Body of pancreas (tissue), 4 donors: Measurements from ENCODE around the gene FAU. TPM values are rescaled to one million over a fixed set of nuclear protein-coding genes. Genes with fewer than 3 reads are reported as not detected.
A peak's percentile ranks its signal among the peaks of the same experiment; 100 is the strongest.
"Not testable (repeated sequence)": the region's sequence is repeated elsewhere in the genome, so short reads cannot be mapped to it uniquely, and the experiment has no call there.

Experiments used
- ATAC-seq: fragments of 150-250 bp; one replicate; pipeline ENCODE4 v1.9.1; 2016
- DNase-seq, 4 donors: peaks; one replicate each; pipeline ENCODE4 v3.0.0-alpha.2; 2019
- H3K27ac ChIP-seq, 4 donors: fragments of 200-600 bp; sonication (generic); 1 replicate in 3 of 4; 2 replicates in 1 of 4; pipeline versions ENCODE4 v1.5.1 to v1.6.1; 2016 to 2019; ENCODE audit warnings: mild to moderate bottlenecking in 1 of 4, mixed read lengths in 1 of 4, moderate library complexity in 1 of 4
- H3K27me3 ChIP-seq, 2 donors: fragments of 200-600 bp; sonication (generic); one replicate each; pipeline ENCODE4 v1.6.0; 2016; ENCODE audit warnings: mild to moderate bottlenecking in 1 of 2
- H3K36me3 ChIP-seq, 2 donors: fragments of 200-600 bp; sonication (generic); replicated peaks in 1 of 2; 2 replicates each; pipeline ENCODE4 v1.5.1; 2016; ENCODE audit warnings: low read depth in 2 of 2; ENCODE audit not compliant: insufficient read depth in 1 of 2
- H3K4me1 ChIP-seq: fragments of 200-600 bp; sonication (generic); one replicate; pipeline ENCODE4 v1.6.0; 2016
- H3K4me3 ChIP-seq, 2 donors: fragments of 200-600 bp; sonication (generic); 1 replicate in 1 of 2; 2 replicates in 1 of 2; pipeline ENCODE4 v1.5.1; 2016 to 2019
- H3K9me3 ChIP-seq, 3 donors: fragments of 200-600 bp; sonication (generic); 1 replicate in 2 of 3; 2 replicates in 1 of 3; pipeline ENCODE4 v1.5.1; 2016
- POLR2A ChIP-seq, 3 donors: fragments of 450-650 bp; IDR thresholded peaks; one replicate each; pipeline ENCODE4 v1.6.1; 2016; ENCODE audit warnings: antibody characterized with exemption in 3 of 3, mild to moderate bottlenecking in 2 of 3
- WGBS, 2 donors: methylation state at CpG; one replicate each; pipeline ENCODE4 v1.1.5; 2017; 5-methylcytosine and 5-hydroxymethylcytosine counted together
- intact Hi-C: fragments of 100-400 bp; cut with DNase I; formaldehyde crosslinking; loops from one replicate; pipeline ENCODE4 v1.15.1; 2023
- total RNA-seq, 2 donors: library from RNA; depleted of rRNA; stranded (reverse); fragments of >200 nt; gene quantifications; one replicate each; pipeline ENCODE4 v1.1.0, GENCODE V29; 2016
- TF ChIP-seq, protein P1 (sequence below), 7 experiments: fragments of 450-650 bp in 4 of 7; fragments of 200-600 bp in 3 of 7; sonication (generic) in 3 of 7; IDR thresholded peaks; one replicate each; pipeline ENCODE4 v1.5.1; 2016 to 2019; ENCODE audit warnings: antibody characterized with exemption in 7 of 7

Gene FAU
- total RNA-seq, 2 donors from 2014 or later = 1,320 to 1,355 TPM

DNA sequence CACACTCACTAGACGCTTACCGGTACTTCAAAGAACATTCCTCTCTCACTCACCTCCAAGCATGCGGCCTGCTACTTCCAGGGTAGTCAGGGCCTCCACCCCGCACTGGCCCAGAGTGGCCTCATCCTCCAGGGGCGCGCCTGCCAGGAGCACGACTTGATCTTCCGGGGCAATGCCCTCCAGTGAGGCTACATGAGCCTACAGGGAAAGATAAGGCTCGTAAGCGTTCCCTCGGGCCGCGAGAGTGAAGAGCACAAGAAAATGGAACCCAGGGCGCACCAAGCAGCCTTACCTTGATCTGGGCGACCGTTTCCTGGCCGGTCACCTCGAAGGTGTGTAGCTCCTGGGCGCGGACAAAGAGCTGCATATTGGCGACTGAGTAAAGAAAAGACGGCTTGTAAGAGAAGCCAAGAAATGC lies 478 bp downstream of the FAU start:
- no peak for ATAC-seq
- Histone ChIP-seq H3K4me1 (peaks cover 38% of the 10 kb centered on the region), H3K4me3 (peak overlapping the region; percentile 37 to 63), H3K27me3 (no peaks in the 10 kb centered on the region), H3K9me3 (no peaks in the 10 kb centered on the region), H3K27ac (peak overlapping the region; percentile 71 to 94 (median 88)), H3K36me3 (peaks cover 0 to 15% of the 10 kb centered on the region in 2 donors)
- WGBS, 2 donors = 0% methylated on average over 13 to 22 of the region's 22 CpGs
- peak in 1 of 4 donors; percentile 37 for DNase-seq
- TF ChIP-seq, protein P1, sequence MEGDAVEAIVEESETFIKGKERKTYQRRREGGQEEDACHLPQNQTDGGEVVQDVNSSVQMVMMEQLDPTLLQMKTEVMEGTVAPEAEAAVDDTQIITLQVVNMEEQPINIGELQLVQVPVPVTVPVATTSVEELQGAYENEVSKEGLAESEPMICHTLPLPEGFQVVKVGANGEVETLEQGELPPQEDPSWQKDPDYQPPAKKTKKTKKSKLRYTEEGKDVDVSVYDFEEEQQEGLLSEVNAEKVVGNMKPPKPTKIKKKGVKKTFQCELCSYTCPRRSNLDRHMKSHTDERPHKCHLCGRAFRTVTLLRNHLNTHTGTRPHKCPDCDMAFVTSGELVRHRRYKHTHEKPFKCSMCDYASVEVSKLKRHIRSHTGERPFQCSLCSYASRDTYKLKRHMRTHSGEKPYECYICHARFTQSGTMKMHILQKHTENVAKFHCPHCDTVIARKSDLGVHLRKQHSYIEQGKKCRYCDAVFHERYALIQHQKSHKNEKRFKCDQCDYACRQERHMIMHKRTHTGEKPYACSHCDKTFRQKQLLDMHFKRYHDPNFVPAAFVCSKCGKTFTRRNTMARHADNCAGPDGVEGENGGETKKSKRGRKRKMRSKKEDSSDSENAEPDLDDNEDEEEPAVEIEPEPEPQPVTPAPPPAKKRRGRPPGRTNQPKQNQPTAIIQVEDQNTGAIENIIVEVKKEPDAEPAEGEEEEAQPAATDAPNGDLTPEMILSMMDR (IDR thresholded peaks at IDR 0.05) = no peak
- no peak for TF ChIP-seq POLR2A (IDR thresholded peaks at IDR 0.05)
- intact Hi-C loops = no loop called here

DNA sequence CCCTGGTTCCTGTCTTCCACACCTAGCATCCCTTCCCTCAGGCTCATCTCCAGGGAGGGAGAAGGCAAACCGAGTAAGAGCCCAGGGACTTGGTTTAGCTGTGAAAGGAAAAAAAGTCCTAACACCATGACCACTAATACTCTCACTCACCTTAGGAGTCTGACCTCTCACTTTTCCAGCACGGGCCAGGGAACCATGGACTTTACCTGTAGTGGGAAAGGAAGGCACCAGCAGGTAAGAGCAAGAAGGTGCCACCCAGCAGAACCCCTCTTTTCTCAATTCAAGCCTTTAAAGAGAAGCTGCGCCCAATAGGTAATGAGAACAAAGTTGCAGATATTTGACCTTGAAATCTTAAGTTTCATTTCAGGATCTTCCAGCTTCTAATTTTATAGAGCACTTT lies 1.1 kb downstream of the FAU start:
- peaks cover 0 to 12% of the 10 kb centered on the region in 2 donors for H3K36me3 ChIP-seq
- WGBS, 2 donors = 40 to 48% methylated on average over 3 of the region's 3 CpGs

DNA sequence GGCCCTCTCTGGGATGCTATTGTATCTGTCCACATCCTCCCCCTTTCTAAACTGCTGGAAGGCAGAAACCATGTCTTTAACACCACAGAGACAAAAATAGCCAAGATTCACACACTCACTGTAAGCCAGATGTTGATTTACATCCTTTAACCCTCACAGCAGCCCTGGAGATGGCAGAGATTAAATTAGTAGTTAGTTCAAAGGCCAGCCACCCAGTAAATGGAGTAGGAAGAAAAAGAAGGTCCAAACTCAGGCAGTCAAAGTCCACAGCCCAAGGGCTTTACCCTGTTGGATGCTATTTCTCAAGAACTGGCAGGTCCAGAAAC lies 2.3 kb downstream of the FAU start:
- ATAC-seq (no peak), DNase-seq (peak in 1 of 4 donors; percentile 0)
- no peaks in the 10 kb centered on the region for H3K9me3 ChIP-seq
- no peak overlapping the region for H3K27ac ChIP-seq
- no peak for TF ChIP-seq POLR2A (IDR thresholded peaks at IDR 0.05)
- TF ChIP-seq, protein P1 (IDR thresholded peaks at IDR 0.05) = no peak
- no peak overlapping the region for H3K4me3 ChIP-seq
- intact Hi-C loops = no loop called here
- no peaks in the 10 kb centered on the region for H3K27me3 ChIP-seq
- peaks cover 0 to 7% of the 10 kb centered on the region in 2 donors for H3K36me3 ChIP-seq
- peaks cover 56% of the 10 kb centered on the region for H3K4me1 ChIP-seq

More for the DNA sequence above, 1.1 kb downstream of the FAU start:
- H3K4me3 ChIP-seq = no peak overlapping the region
- H3K9me3 ChIP-seq = no peaks in the 10 kb centered on the region
- no peak for TF ChIP-seq POLR2A (IDR thresholded peaks at IDR 0.05)
- TF ChIP-seq, protein P1 (IDR thresholded peaks at IDR 0.05) = no peak
- H3K4me1 ChIP-seq = peaks cover 44% of the 10 kb centered on the region
- H3K27me3 ChIP-seq = no peaks in the 10 kb centered on the region
- peak overlapping the region in 3 of 4 donors; percentile 83 to 94 (median 93) for H3K27ac ChIP-seq
- intact Hi-C loops = no loop called here
- DNase-seq (no peak), ATAC-seq (no peak)

DNA sequence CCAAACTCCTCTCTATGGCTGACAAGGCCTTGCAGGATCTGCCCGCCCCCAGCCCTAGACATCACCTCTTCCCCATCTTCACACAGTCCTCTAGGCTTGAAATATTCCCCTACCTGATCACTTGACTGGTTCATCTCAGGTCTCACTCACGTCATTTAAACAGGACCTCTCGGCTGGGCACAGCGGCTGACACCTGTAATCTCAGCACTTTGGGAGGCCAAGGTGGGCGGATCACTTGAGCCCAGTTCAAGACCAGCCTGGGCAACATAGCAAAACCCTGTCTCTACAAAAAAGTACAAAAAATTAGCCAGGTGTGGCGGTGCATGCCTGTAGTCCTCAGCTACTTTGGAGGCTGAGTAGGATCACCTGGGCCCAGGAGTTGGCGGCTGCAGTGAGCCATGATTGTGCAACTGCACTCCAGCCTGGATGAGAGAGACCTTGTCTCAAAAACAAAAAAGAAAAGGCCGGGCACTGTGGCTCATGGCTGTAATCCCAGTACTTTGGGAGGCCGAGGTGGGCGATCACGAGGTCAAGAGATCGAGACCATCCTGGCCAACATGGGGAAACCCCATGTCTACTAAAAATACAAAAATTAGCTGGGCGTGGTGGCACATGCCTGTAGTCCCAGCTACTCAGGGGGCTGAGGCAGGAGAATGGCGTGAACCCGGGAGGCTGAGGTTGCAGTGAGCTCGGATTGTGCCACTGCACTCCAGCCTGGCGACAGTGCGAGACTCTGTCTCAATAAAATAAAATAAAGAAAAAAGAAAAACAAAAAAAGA lies 2.9 kb downstream of the FAU start:
- H3K9me3 ChIP-seq, H3K36me3 ChIP-seq, intact Hi-C loops, H3K4me3 ChIP-seq, ATAC-seq, H3K27me3 ChIP-seq: not testable (repeated sequence)
- peaks cover 61% of the 10 kb centered on the region for H3K4me1 ChIP-seq
- WGBS, 2 donors = 74 to 78% methylated on average over 18 of the region's 18 CpGs
- DNase-seq = peak in 1 of 4 donors; percentile 0
- peak overlapping the region in 2 of 4 donors; percentile 94 to 96 for H3K27ac ChIP-seq

DNA sequence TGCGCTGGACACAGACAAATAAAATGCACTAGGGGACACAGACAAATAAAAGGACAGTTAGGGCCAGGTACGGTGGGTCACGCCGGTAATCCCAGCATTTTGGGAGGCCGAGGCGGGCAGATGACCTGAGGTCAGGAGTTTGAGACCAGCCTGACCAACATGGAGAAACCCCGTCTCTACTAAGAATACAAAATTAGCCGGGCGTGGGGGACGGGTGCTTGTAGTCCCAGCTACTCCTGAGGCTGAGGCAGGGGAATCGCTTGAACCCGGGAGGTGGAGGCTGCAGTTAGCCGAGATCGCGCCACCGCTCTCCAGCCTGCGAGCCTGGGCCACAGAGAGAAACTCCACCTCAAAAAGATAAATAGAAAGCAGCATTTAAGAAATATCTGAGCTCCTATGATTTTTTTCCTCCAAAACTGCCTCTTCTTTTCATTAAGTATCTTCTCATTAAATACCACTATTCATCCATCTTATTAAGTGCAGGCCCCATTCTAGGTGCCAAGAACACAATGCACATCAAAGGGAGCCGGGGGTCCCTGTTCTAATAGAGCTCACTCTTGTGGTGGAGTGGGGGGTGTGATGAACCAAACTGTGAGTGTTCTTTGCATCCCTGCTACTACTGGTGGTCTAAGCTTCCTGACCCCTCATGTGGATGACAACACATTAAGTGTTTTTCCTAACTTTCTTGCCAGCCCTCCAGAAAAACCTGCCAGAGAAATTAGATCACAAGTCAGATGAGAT lies 3.7 kb downstream of the FAU start:
- intact Hi-C loops = no loop called here

More for the DNA sequence above, 3.7 kb downstream of the FAU start:
- no peak for TF ChIP-seq POLR2A (IDR thresholded peaks at IDR 0.05)
- TF ChIP-seq, protein P1 (IDR thresholded peaks at IDR 0.05) = no peak
- Histone ChIP-seq H3K4me1 (peaks cover 61% of the 10 kb centered on the region), H3K27ac (peak overlapping the region; percentile 1 to 96 (median 66)), H3K36me3 (peaks cover 0 to 7% of the 10 kb centered on the region in 2 donors), H3K4me3 (no peak overlapping the region), H3K9me3 (no peaks in the 10 kb centered on the region), H3K27me3 (no peaks in the 10 kb centered on the region)
- 75 to 76% methylated on average over 18 of the region's 18 CpGs for WGBS, 2 donors
- DNase-seq (peak in 1 of 4 donors; percentile 9), ATAC-seq (no peak)
